GM21447 (cell line): ENCODE data around the gene NXNL1.
"Not testable (repeated sequence)": the region's sequence is repeated elsewhere in the genome, so short reads cannot be mapped to it uniquely, and the experiment has no call there.

Experiments used
- ATAC-seq: cut with Tn5 transposase; IDR thresholded peaks from one replicate; pipeline ENCODE4 v1.9.1; 2021; ENCODE audit not compliant: unreplicated experiment

NXNL1 gene

DNA sequence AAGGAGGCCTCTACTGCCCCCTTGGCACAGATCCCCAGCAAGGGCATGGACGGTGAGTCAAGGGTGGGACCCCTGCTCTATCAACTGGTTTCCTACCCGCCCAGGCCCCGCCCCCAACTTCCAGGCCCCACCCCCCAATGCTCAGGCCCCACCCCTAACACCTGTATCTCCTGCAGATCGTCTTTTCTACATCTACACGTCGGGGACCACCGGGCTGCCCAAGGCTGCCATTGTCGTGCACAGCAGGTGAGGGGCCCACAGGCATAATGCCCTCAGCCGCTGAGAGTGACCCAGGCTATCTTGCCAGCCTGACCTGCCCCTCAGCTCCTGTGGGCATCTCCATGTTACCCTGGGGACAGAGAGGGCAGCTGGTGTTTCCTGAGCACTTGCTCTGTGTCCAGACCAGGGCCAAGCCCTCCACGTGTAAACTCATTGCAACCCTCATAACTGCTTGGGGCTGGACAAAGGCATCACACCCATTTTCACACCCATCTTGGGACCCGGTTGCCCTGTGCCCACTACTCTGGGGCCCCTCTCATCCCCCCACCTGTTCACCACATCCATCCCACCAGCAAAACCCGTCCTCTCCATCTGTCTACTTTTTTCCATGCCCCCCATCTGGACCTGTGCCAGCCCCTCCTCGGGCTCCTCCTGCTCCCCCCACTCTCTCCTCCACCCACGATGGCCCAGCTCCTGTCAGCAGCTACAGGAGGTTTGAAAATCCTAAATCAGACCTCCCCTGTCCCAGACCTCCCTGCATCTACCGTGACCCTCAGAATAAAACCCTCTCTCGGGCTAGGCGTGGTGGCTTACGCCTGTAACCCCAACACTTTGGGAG is 26.8 kb upstream of the NXNL1 start:
- ATAC-seq = no peak

DNA sequence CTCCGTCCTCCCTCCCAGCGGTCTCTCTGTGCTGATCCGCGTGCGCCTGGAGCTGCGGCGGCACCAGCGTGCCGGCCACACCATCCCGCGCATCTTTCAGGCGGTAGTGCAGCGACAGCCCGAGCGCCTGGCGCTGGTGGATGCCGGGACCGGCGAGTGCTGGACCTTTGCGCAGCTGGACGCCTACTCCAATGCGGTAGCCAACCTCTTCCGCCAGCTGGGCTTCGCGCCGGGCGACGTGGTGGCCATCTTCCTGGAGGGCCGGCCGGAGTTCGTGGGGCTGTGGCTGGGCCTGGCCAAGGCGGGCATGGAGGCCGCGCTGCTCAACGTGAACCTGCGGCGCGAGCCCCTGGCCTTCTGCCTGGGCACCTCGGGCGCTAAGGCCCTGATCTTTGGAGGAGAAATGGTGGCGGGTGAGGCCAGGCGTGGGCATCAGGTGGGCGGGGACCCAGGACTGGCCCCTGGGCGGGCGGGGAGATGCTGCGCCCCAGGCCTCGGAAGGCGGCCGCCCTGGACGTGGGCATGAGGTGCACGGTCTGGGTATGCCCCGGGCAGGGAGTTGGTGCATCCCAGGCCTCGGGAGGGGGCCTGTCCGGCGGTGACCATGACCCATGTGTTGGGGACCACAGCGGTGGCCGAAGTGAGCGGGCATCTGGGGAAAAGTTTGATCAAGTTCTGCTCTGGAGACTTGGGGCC is 26.0 kb upstream of the NXNL1 start:
- ATAC-seq = no peak

- ATAC-seq = no peak
Observed at GRCh38 chr19:17484520-17485185, 23.9 kb upstream of the NXNL1 start.

- no peak for ATAC-seq
Observed at GRCh38 chr19:17483605-17484002, 22.9 kb upstream of the NXNL1 start.

- no peak for ATAC-seq
Observed at GRCh38 chr19:17482877-17483604, 22.3 kb upstream of the NXNL1 start.

GRCh38 chr19:17481986-17482385 is 21.3 kb upstream of the NXNL1 start:
- no peak for ATAC-seq

- ATAC-seq = no peak
Observed at GRCh38 chr19:17479325-17479791, 18.6 kb upstream of the NXNL1 start.

- no peak for ATAC-seq
Observed at GRCh38 chr19:17475541-17476115, 14.9 kb upstream of the NXNL1 start.

DNA sequence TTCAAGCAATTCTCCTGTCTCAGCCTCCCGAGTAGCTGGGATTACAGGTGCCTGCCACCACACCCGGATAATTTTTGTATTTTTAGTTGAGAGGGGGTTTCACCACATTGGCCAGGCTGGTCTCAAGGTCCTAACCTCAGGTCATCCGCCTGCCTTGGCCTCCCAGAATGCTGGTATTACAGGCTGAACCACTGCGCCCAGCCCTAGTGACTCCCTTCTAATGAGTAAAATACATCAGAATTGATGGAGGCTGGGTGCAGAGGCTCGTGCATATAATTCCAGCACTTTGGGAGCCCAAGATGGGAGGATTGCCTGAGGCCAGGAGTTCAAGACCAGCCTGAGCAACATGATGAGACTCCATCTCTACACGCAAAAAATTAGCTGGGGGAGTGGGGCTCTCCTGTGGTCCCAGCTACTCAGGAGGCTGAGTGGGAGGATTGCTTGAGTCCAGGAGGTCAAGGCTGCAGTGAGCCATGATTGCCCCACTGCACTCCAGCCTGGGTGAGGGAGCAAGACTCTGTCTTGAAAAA is 14.3 kb upstream of the NXNL1 start:
- ATAC-seq = not testable (repeated sequence)

GRCh38 chr19:17473041-17473440 is 12.3 kb upstream of the NXNL1 start:
- no peak for ATAC-seq

- ATAC-seq = no peak
Observed at GRCh38 chr19:17471410-17472125, 10.8 kb upstream of the NXNL1 start.

GRCh38 chr19:17470068-17470841 is 9.5 kb upstream of the NXNL1 start, which contains the start of gene SLC27A1:
SLC27A1 (plus strand) TSS chr19:17470524; CDS start chr19:17470541, 17 bp downstream.
- ATAC-seq = peak; percentile 74

GRCh38 chr19:17469481-17470067 is 8.8 kb upstream of the NXNL1 start:
- ATAC-seq = peak; percentile 53

- ATAC-seq = no peak
Observed at GRCh38 chr19:17469092-17469480, 8.4 kb upstream of the NXNL1 start.

- no peak for ATAC-seq
Observed at GRCh38 chr19:17468302-17469091, 7.8 kb upstream of the NXNL1 start.

GRCh38 chr19:17467471-17468301 is 7.0 kb upstream of the NXNL1 start:
- ATAC-seq = no peak

GRCh38 chr19:17466487-17466850 is 5.7 kb upstream of the NXNL1 start:
- no peak for ATAC-seq
